K562 treated with DMSO at 1 percent for 48 hours (cell line): Measurements from ENCODE around the gene NDUFB11. TPM values are rescaled to one million over a fixed set of nuclear protein-coding genes. Genes with fewer than 3 reads are reported as not detected.

Source experiments
- total RNA-seq: library from RNA; unstranded; fragments of 300-600 nt; gene quantifications from 2 replicates; pipeline ENCODE4 v1.2.3, GENCODE V29; 2022; ENCODE audit warnings: low replicate concordance; ENCODE audit errors: extremely low read depth

NDUFB11 gene
- not detected in 2 replicates for total RNA-seq

GRCh38 chrX:47144626-47145394, at the start of gene NDUFB11, which contains the start of gene RBM10:
NDUFB11 (minus strand) TSS chrX:47144702; CDS start chrX:47144679, 23 bp downstream.
RBM10 (plus strand) TSS chrX:47145221; CDS start chrX:47147482, 2,261 bp downstream.

GRCh38 chrX:47193475-47194193, 49.1 kb upstream of the NDUFB11 start, which contains the start of gene UBA1:
UBA1 (plus strand) TSS chrX:47193829; CDS start chrX:47198803, 4,974 bp downstream.

Other genes starting within 250 kb of the NDUFB11 start
- not detected in 2 replicates for gene JADE3, start 232.3 kb downstream of the NDUFB11 start, total RNA-seq
- not detected in 2 replicates for gene RGN, start 66.3 kb downstream of the NDUFB11 start, total RNA-seq
- not detected in 2 replicates for gene RBM10, start 519 bp upstream of the NDUFB11 start, total RNA-seq
- gene UBA1, start 49.1 kb upstream of the NDUFB11 start, total RNA-seq: 274 TPM in 1 of 2 replicates, not detected in the other
- gene CDK16, start 74.0 kb upstream of the NDUFB11 start, total RNA-seq: not detected in 2 replicates
- not detected in 2 replicates for gene USP11, start 88.3 kb upstream of the NDUFB11 start, total RNA-seq
- gene ZNF157, start 225.9 kb upstream of the NDUFB11 start, total RNA-seq: not detected in 2 replicates